NOMO-1 treated with DMSO at 0.1 percent for 48 hours (cell line): ENCODE results near the gene JAK1.
A peak's percentile ranks its signal among the peaks of the same experiment; 100 is the strongest.
"Not testable (repeated sequence)": the region's sequence is repeated elsewhere in the genome, so short reads cannot be mapped to it uniquely, and the experiment has no call there.

ENCODE experiments used
- DNase-seq: peaks from one replicate; lab custom pipeline; 2025; ENCODE audit not compliant: unreplicated experiment; lab: John Stamatoyannopoulos, UW

Gene JAK1

GRCh38 chr1:64922336-64922735 lies 44.0 kb downstream of the JAK1 start:
- no peak for DNase-seq

GRCh38 chr1:64921771-64922170 lies 44.6 kb downstream of the JAK1 start:
- DNase-seq = no peak

DNA sequence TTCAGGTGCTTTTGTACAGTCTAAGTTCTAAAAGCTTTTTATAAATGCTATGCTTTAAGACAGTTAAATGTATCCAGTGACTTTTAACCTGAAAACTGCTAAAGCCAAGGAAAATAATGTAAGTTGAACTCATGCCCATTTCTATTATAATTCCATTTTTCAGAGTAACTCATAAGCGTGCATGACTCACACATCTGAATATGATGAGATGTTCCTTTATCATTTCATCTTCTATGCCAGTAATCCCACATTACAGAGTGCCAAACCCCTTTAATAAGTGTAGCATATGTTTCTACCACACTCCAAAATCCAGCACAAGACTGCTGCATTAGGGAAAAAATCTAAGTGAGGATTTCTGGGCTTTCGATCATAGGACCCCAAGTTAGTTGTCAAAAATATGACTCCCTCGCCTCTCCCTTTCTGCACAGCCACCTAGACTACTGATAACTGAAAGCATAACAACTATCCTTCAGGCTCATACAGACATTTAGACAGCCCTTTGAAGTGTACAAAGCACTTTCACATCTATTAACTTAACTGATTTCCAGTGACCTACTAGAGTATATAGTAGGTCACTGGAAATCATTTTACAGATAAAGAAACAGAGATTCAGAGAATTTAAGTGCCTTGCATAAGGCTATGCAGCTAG lies 45.3 kb downstream of the JAK1 start:
- no peak for DNase-seq

DNA sequence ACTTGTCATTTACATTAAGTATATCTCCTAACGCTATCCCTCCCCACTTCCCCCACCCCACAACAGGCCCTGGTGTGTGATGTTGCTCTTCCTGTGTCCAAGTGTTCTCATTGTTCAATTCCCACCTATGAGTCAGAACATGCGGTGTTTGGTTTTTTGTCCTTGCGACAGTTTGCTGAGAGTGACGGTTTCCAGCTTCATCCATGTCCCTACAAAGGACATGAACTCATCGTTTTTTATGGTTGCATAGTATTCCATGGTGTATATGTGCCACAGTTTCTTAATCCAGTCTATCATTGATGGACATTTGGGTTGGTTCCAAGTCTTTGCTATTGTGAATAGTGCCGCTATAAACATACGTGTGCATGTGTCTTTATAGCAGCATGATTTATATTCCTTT lies 47.2 kb downstream of the JAK1 start:
- not testable (repeated sequence) for DNase-seq

DNA sequence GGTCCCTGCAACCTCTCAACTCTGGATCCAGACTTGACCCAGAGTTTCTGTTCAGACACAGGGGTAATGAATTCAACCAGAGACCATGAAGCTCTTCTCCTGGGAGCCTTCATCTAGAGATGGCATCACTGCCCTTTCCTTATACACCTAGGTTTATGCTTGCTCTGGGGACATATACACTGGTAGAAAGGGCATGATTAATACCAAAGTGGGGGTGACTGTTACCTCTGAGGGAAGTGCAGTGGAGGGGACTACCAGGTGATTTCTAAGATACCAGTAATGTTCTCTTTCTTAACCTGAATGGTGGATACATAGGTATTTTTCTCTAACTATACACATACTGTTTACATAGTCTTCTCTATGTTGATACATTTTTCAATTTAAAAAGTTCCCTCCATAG lies 48.4 kb downstream of the JAK1 start:
- no peak for DNase-seq

DNA sequence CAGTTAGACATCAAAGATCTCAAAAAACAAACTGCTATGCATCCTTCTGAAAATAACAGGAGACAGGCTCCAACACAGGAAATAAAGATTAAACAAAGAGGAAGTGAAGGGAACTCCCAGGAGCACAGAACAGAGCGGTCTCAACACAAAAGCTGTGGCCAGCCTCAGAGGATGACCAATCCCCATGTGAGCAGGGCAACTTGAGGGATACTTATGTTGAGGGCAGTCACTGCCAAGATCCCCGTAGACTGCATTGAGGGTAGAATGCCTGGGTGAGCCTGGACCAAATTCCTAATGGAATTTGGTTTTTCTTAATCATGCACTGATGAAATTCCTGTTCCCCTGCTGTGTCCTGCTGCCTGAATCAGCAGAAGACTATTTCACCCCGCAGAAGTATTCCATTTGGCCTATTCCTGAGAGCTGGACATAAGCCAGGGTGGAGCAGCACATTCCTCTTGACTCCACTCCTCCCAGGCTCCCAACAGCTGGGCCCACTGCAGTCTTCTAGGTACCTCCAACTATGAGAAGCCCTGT lies 49.0 kb downstream of the JAK1 start:
- DNase-seq = peak; percentile 36

DNA sequence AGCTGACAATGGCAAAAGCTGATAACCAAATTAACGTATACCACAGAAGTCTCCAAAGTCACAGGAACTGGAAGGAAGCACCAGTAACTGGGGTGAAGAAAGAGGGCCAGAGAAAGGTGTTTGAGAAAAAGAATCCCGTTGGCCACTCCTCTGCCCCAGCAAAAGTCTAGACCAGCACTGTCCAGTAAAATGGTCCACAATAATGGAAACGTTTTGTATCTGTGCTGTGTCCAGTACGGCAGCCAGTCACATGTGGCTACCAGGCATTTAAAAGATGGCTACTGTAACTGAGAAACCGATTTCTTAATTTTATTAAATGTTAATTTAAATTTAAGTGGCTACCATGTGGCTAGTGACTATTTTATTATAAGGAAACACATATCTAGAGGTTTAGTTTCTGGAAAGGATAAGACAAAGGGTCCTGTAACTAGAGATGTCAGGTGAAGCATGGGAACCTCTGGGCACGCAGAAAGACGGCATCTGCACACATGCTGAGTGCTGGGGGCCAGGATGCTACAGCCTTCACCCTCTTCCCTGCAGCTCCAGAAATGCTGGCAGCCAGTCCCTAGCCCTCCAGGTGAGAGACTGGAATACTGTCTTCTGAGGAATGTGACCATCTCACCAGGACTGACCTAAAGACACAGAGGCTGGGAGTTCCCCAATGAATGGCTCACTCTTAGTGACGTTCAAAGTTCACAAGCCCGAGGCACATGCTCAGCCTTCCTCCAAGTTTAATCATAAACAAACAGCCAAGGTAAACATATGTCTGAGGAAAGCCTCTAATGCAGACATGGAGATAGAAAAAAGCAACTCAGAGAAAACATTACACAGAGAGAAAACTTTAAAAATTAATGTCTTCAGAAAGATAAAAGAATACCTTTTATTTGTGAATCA lies 50.7 kb downstream of the JAK1 start:
- no peak for DNase-seq

- DNase-seq = no peak
Observed at GRCh38 chr1:64913361-64914015, 52.9 kb downstream of the JAK1 start.

GRCh38 chr1:64912191-64912590 lies 54.2 kb downstream of the JAK1 start:
- DNase-seq = no peak

DNA sequence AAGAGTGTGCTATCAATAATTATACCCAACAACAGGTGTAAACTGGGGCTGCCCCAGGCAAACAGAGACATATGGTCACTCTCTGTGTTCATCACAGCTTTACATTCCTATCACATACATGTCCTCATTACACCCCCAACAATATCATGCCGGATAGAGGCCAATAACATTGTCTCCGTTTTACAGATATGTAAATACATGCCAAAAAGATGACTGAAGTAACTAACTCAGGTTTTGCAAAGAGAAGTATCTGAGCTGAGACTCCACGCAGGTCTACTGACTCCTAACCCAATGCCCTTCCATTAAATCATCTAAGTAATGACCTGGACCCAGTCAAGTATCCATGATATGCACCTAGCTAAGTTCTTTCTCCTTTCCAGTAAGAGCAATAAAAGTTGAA lies 55.0 kb downstream of the JAK1 start:
- DNase-seq = no peak

DNA sequence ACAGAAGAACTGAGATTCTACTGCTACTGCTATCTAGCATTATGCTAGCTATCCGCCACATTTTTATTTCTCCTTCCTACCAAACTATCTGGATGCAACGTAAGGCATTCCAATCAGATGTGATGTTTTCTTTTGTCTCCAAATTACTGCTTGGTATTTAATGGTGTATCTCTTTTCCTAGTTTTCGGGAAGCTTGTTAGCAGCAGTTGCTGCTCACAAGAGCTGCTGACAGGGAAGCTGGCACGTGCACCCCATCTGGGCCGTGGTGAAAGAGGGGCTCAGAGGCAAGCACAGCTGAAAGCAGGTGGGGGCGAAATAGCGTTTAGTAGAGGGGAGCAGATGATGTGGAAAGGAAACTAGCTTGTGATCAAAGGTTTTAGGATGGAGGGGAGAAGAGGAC lies 57.3 kb downstream of the JAK1 start:
- DNase-seq = no peak

DNA sequence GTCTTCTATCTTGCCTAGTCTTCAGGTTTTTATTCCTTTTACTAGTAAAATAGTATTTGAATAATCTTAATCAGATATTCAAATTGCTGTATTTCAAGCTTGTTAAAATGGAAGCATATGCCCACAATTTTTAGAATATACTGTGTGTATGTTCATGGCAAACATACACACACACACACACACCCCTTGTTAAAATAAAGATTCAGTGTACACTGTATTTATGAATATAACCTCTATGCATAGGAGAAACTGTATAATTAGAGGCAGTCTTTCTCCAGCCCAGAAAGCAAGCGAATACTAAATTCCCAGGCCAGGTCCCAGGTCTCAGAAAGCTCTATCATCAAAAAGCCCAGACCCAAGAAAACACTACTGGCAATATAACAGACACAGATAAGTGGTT lies 57.8 kb downstream of the JAK1 start:
- DNase-seq = no peak

- no peak for DNase-seq
Observed at GRCh38 chr1:64906447-64906846, 59.9 kb downstream of the JAK1 start.

DNA sequence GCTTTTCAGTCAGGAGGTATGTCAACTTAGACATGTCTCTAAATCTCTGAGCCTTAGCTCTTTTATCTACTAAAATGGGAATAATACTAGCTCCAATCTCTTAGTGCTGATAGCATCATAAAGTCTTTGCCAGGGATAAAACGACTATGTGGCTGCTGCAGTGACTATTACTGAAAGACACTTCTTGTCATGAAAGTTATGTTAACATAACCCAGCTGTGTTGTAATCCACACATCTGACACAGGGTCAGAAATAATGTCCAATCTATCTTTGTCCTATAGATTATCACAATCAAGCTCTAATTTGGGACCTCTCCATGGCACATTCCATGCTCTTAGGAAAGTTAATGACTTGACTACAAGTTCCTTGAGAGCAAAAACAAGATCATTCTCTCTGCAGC lies 62.8 kb downstream of the JAK1 start:
- no peak for DNase-seq

DNA sequence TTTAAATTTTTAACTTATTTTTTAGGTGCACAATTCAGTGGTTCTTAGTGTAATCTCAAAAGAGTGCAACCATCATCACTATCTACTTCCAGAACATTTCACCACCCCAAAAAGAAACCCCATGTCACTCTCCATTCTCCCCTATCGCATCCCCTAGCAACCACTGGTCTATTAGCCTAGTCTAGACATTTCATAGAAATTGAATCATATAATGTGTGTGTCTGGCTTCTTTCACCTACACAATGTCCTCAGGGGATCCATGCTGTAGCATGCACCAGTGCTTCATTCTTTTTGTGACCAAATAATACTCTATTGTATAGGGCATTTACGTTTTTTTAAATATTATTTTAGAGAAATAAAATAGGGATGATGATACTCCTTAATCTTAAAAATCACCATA lies 64.7 kb downstream of the JAK1 start:
- no peak for DNase-seq

GRCh38 chr1:64900916-64901315 lies 65.4 kb downstream of the JAK1 start:
- no peak for DNase-seq

GRCh38 chr1:64898107-64898861 lies 68.1 kb downstream of the JAK1 start:
- peak; percentile 9 for DNase-seq

DNA sequence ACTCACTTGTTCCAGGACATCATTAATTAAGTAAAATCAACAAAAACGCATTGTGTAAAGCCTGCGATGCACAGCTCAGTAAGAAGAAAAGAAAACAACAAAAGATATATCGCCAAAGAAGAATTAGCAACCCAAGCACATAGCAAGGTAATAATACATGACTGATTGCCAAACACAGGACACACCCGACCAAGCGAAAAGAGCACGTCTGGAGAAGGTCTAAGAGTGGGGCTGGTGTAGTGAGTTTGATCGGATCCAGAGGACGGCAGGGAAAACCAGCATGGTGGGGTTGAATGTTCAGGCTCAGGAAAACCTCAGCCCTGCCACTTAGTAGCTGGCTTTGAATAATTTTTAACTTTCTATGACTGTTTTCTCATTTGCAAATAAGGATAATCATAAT lies 69.8 kb downstream of the JAK1 start:
- DNase-seq = no peak

DNA sequence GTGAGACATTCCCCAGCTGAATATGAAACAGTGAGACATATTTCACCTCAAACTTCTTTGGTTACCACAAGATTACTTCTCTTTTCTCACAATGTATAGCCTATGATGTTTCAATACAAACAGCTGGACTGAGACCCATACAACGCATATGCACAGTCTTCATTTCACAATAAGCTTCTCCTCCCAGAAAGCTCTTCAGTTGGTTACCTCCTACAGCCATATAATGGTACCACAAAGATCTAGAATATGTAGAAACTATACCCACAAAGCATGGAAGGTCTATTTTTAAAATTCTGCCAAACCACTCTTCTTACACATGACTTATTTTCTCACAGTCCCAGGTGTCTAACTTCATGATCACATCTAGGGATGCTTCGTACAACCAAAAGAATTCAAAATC lies 70.8 kb downstream of the JAK1 start:
- DNase-seq = peak; percentile 95

DNA sequence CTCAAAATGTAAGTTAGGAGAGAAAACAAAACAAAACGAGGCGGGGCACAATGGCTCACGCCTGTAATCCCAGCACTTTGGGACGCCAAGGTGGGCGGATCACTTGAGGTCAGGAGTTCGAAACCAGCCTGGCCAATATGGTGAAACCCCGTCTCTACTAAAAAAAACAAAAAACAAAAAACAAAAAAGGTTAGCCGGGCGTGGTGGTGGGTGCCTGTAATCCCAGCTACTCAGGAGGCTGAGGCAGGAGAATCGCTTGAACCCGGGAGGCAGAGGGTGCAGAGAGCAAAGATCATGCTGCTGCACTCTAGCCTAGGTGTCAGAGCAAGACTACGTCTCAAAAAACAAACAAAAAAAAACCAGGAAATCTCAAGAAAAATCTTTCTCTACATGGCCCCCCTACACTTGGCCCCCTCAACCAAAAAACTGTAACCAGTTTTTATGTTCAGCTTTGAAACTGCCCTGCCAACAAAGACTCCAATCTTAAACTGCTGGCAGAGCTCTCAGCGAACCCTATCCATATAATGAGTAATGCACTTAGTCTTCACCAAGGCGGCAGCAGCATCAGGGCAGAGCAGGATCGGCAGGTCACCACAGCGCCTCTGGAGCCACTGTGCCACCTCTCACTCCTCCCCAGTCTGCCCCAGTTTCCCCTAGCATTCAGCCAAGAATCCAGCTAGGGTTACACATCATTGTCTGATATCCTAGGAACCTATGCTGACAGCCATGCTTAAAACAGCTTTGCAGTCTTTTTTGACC lies 71.7 kb downstream of the JAK1 start:
- no peak for DNase-seq
